ENCODE measurements around the gene ARID1A. TPM values are rescaled to one million over a fixed set of nuclear protein-coding genes. Genes with fewer than 3 reads are reported as not detected.

The ARID1A gene
- total and polyA plus RNA-seq, 2 of the 8 experiments (the other 6 are each of a cell fraction or from before 2014, with no cell fraction given): 52.1 to 103 TPM

- peaks cover 0 to 21% (median 4%) of the 10 kb centered on the region in 4 experiments; a peak in 6 of 8 replicates for H3K36me3 ChIP-seq (ENCODE audit: control insufficient read depth in 2 of 4, insufficient read depth in 4 of 4, low read length in 3 of 4)
Observed at GRCh38 chr1:26710811-26711210, 15.0 kb downstream of the ARID1A start.

More at GRCh38 chr1:26710811-26711210, 15.0 kb downstream of the ARID1A start:
- Histone ChIP-seq H3K9ac (replicated peaks in 1 of 4; ENCODE audit: extremely low read depth in 1 of 4, low read depth in 3 of 4, low read length in 3 of 4) (no peak overlapping the region), H3K56ac (replicated peaks; ENCODE audit: insufficient read length, low read depth, low read length) (no peak overlapping the region), H2BK120ac (replicated peaks; ENCODE audit: low read depth, low read length) (no peak overlapping the region), H2AFZ (ENCODE audit: low read length) (no peak overlapping the region), H4K5ac (ENCODE audit: insufficient read length, low read depth, low read length) (no peak overlapping the region), H4K91ac (replicated peaks; ENCODE audit: insufficient read length, low read length) (no peak overlapping the region), H3K4me3 (ENCODE audit: extremely low read depth in 1 of 4, insufficient read depth in 2 of 4, low read depth in 3 of 4, low read length in 4 of 4) (no peak overlapping the region), H3K18ac (ENCODE audit: extremely low read depth, low read length) (no peak overlapping the region), H3K4me1 (replicated peaks in 1 of 4; ENCODE audit: control insufficient read depth in 3 of 4, insufficient read depth in 4 of 4, low read length in 3 of 4) (peaks cover 0 to 4% (median 1%) of the 10 kb centered on the region in 4 experiments; a peak in 4 of 7 replicates), H3K27ac (ENCODE audit: low read depth, low read length) (no peak overlapping the region), H4K20me1 (replicated peaks in 1 of 2; ENCODE audit: control insufficient read depth in 1 of 2, insufficient read depth in 2 of 2, low read length in 2 of 2) (peaks cover 26 to 31% of the 10 kb centered on the region in 2 experiments), H3K79me2 (ENCODE audit: control insufficient read depth in 1 of 2, insufficient read depth in 2 of 2, low read length in 2 of 2) (peaks cover 52 to 96% of the 10 kb centered on the region in 2 experiments), H2BK20ac (ENCODE audit: low read length) (no peak overlapping the region), H3K4ac (replicated peaks; ENCODE audit: insufficient read length, low read depth, low read length) (no peak overlapping the region), H2AK5ac (ENCODE audit: low read depth, low read length) (no peak overlapping the region), H3K27me3 (replicated peaks in 1 of 4; ENCODE audit: control insufficient read depth in 3 of 4, extremely low read depth in 1 of 4, insufficient read depth in 3 of 4, low read length in 3 of 4) (no peaks in the 10 kb centered on the region), H3K79me1 (ENCODE audit: low read depth, low read length) (peaks cover 3% of the 10 kb centered on the region), H4K8ac (ENCODE audit: extremely low read depth, insufficient read depth, low read length) (no peak overlapping the region), H2BK5ac (ENCODE audit: low read depth, low read length) (no peak overlapping the region), H2BK12ac (ENCODE audit: low read depth, low read length) (no peak overlapping the region), H3K23ac (ENCODE audit: insufficient read length) (no peak overlapping the region), H3K4me2 (ENCODE audit: insufficient read depth in 1 of 2, low read depth in 2 of 2, low read length in 2 of 2) (no peak overlapping the region), H3K9me3 (ENCODE audit: insufficient read depth in 2 of 2, low read depth in 1 of 2, low read length in 1 of 2) (no peaks in the 10 kb centered on the region), H2BK15ac (ENCODE audit: low read length) (no peak overlapping the region), H3K23me2 (ENCODE audit: low read depth, low read length) (no peaks in the 10 kb centered on the region), H3K14ac (ENCODE audit: insufficient read length) (no peak overlapping the region)
- WGBS, 2 experiments (ENCODE audit: extremely low coverage in 1 of 2, insufficient coverage in 1 of 2, insufficient read length in 1 of 2, insufficient replicate concordance in 2 of 2, low coverage in 1 of 2, low lambda C conversion rate in 2 of 2, missing lambda C conversion rate in 1 of 2): 94% methylated on average over 4 of the region's 5 CpGs; no CpG with 5 or more reads in 1 of the 2 experiments
- CTCF ChIA-PET (ENCODE audit: partially characterized antibody): no interaction called here
- DNase-seq (ENCODE audit: low read depth in 1 of 2, low spot score in 2 of 2): no peak
- FAIRE-seq: no peak
- POLR2A ChIA-PET (ENCODE audit: partially characterized antibody): interaction anchor here (1.6 kb wide), 2 partner anchors 8 to 13 kb away, joined by 4 to 6 read pairs; no protein-coding TSS in a partner anchor
- no peak for TF ChIP-seq NANOG (IDR thresholded peaks at IDR 0.05; ENCODE audit: insufficient read depth, low read depth, low read length, poor library complexity, severe bottlenecking)
- TF ChIP-seq SIX5 (IDR thresholded peaks at IDR 0.05; ENCODE audit: low read depth, low read length): no peak
- no peak for TF ChIP-seq HDAC6 (IDR thresholded peaks at IDR 0.05; ENCODE audit: low read depth, low read length)
- no peak for TF ChIP-seq PHF8 (conservative IDR thresholded peaks at IDR 0.05; ENCODE audit: low read depth, low read length)
- TF ChIP-seq BCL11A (IDR thresholded peaks at IDR 0.05; ENCODE audit: low read depth in 2 of 2, low read length in 2 of 2): no peak
- no peak for TF ChIP-seq MAFK (IDR thresholded peaks at IDR 0.05; ENCODE audit: low read depth, low read length)
- TF ChIP-seq, protein P1, sequence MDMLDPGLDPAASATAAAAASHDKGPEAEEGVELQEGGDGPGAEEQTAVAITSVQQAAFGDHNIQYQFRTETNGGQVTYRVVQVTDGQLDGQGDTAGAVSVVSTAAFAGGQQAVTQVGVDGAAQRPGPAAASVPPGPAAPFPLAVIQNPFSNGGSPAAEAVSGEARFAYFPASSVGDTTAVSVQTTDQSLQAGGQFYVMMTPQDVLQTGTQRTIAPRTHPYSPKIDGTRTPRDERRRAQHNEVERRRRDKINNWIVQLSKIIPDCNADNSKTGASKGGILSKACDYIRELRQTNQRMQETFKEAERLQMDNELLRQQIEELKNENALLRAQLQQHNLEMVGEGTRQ (IDR thresholded peaks at IDR 0.05; ENCODE audit: low read length): no peak
- TF ChIP-seq SIRT6 (IDR thresholded peaks at IDR 0.05; ENCODE audit: low read length): no peak
- TF ChIP-seq HDAC2 (IDR thresholded peaks at IDR 0.05; ENCODE audit: borderline replicate concordance in 1 of 2, low read depth in 2 of 2, low read length in 2 of 2): no peak
- TF ChIP-seq RFX5 (IDR thresholded peaks at IDR 0.05; ENCODE audit: borderline replicate concordance, low read depth, low read length): no peak
- TF ChIP-seq, protein P2, sequence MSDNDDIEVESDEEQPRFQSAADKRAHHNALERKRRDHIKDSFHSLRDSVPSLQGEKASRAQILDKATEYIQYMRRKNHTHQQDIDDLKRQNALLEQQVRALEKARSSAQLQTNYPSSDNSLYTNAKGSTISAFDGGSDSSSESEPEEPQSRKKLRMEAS (IDR thresholded peaks at IDR 0.05): no peak

Measured in H1 (cell line).